ENCODE results near the gene TUBGCP2. TPM values are rescaled to one million over a fixed set of nuclear protein-coding genes. Genes with fewer than 3 reads are reported as not detected.

The TUBGCP2 gene
- total and polyA plus RNA-seq, 9 of the 15 experiments (the other 6 are each of a cell fraction or from before 2014, with no cell fraction given) = 4.3 to 56.6 (median 28.4) TPM

DNA sequence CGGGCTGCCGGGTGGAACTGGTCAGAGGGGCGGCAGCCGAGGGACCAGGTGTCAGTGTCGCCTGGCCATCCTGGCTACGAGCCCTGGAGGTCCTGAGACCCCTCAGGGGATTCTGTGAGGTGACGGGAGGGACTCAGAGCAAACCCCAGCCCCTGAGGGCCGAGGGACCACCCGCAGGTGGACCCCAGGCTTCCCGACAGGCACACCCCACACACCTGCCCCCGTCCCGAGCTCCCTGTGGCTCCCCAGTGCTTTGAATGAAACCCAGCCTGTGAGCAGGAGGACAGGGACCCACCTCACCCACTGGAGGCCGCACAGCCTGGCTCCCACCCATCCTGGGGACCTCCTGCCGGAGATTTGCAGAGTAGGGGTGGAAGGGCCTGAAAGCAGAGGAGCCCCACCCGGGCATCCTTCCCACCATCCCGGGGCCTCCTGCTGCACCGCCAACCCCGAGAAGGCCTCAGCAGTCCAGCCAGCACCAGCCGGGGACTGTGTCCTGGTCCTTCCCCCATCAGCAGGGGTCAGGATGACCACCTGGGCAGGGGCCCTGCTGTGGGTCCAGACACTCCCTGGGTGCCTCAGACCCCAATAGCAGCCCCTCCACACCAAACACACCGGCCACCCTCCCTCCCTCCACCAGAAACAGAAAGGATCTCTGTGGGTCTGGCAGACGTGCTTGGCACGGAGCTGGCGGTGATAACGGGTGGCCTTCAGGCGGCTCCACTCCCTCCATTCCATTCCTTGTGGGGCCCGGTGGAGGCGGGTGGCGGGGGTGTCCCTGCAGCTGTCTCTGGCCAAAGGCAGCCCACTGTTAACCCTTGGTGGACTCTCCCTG, 57.1 kb downstream of the TUBGCP2 start:
- no peaks in the 10 kb centered on the region for H3K9me3 ChIP-seq (replicated peaks; ENCODE audit: control insufficient read depth, insufficient read depth, low read depth, low read length)
- in situ Hi-C loops (cut with MboI) (no loop called here), intact Hi-C loops (cut with micrococcal nuclease) (no loop called here)
- FAIRE-seq = no peak
- CTCF ChIA-PET (ENCODE audit: low intra/inter-chr PET ratio) = no interaction called here
- no peak overlapping the region for H3K27ac ChIP-seq (ENCODE audit: extremely low read depth, low read depth, low read length)
- peaks cover 17 to 70% of the 10 kb centered on the region in 2 experiments; a peak in 4 of 5 replicates for H3K4me1 ChIP-seq (replicated peaks in 1 of 2; ENCODE audit: control insufficient read depth in 2 of 2, insufficient read depth in 2 of 2, low read length in 2 of 2)
- 40% methylated on average over 16 of the region's 28 CpGs for WGBS (ENCODE audit: insufficient coverage, low coverage, missing lambda C conversion rate)
- H3K4me2 ChIP-seq (ENCODE audit: insufficient read depth, low read length) = no peak overlapping the region
- POLR2A ChIA-PET = interaction anchor here (0.7 kb wide), 1 partner anchor 12 kb away, joined by 3 read pairs; no protein-coding TSS in a partner anchor
- H3K27me3 ChIP-seq (ENCODE audit: control insufficient read depth in 2 of 2, insufficient read depth in 2 of 2, low read length in 2 of 2) = no peaks in the 10 kb centered on the region; a peak in 1 of 5 replicates
- no peak for DNase-seq (ENCODE audit: extremely low read depth in 1 of 4, low spot score in 3 of 4)
- no TSS peak for BruUV-seq (replicated peaks)
- H2AFZ ChIP-seq (ENCODE audit: low read depth, low read length) = no peak overlapping the region
- no peaks in the 10 kb centered on the region for H3K36me3 ChIP-seq (ENCODE audit: control insufficient read depth, insufficient read depth, low read length)
- TF ChIP-seq ZFP36 (IDR thresholded peaks at IDR 0.05; ENCODE audit: low read depth, low read length, partially characterized antibody) (no peak), ZKSCAN1 (IDR thresholded peaks at IDR 0.05; ENCODE audit: low read depth, low read length) (no peak), ZSCAN29 (IDR thresholded peaks at IDR 0.05) (no peak), STAG1 (CRISPR knock-in tag; IDR thresholded peaks at IDR 0.05; ENCODE audit: borderline replicate concordance) (no peak)
- TF ChIP-seq, protein P1, sequence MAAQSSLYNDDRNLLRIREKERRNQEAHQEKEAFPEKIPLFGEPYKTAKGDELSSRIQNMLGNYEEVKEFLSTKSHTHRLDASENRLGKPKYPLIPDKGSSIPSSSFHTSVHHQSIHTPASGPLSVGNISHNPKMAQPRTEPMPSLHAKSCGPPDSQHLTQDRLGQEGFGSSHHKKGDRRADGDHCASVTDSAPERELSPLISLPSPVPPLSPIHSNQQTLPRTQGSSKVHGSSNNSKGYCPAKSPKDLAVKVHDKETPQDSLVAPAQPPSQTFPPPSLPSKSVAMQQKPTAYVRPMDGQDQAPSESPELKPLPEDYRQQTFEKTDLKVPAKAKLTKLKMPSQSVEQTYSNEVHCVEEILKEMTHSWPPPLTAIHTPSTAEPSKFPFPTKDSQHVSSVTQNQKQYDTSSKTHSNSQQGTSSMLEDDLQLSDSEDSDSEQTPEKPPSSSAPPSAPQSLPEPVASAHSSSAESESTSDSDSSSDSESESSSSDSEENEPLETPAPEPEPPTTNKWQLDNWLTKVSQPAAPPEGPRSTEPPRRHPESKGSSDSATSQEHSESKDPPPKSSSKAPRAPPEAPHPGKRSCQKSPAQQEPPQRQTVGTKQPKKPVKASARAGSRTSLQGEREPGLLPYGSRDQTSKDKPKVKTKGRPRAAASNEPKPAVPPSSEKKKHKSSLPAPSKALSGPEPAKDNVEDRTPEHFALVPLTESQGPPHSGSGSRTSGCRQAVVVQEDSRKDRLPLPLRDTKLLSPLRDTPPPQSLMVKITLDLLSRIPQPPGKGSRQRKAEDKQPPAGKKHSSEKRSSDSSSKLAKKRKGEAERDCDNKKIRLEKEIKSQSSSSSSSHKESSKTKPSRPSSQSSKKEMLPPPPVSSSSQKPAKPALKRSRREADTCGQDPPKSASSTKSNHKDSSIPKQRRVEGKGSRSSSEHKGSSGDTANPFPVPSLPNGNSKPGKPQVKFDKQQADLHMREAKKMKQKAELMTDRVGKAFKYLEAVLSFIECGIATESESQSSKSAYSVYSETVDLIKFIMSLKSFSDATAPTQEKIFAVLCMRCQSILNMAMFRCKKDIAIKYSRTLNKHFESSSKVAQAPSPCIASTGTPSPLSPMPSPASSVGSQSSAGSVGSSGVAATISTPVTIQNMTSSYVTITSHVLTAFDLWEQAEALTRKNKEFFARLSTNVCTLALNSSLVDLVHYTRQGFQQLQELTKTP (IDR thresholded peaks at IDR 0.05; ENCODE audit: low read depth in 1 of 2, partially characterized antibody in 2 of 2) = no peak
- TF ChIP-seq, protein P2, sequence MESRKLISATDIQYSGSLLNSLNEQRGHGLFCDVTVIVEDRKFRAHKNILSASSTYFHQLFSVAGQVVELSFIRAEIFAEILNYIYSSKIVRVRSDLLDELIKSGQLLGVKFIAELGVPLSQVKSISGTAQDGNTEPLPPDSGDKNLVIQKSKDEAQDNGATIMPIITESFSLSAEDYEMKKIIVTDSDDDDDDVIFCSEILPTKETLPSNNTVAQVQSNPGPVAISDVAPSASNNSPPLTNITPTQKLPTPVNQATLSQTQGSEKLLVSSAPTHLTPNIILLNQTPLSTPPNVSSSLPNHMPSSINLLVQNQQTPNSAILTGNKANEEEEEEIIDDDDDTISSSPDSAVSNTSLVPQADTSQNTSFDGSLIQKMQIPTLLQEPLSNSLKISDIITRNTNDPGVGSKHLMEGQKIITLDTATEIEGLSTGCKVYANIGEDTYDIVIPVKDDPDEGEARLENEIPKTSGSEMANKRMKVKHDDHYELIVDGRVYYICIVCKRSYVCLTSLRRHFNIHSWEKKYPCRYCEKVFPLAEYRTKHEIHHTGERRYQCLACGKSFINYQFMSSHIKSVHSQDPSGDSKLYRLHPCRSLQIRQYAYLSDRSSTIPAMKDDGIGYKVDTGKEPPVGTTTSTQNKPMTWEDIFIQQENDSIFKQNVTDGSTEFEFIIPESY (CRISPR knock-in tag; IDR thresholded peaks at IDR 0.05) = 0 out of 2 replicates have a peak, but pooled peaks have one; percentile 51
- TF ChIP-seq, protein P3, sequence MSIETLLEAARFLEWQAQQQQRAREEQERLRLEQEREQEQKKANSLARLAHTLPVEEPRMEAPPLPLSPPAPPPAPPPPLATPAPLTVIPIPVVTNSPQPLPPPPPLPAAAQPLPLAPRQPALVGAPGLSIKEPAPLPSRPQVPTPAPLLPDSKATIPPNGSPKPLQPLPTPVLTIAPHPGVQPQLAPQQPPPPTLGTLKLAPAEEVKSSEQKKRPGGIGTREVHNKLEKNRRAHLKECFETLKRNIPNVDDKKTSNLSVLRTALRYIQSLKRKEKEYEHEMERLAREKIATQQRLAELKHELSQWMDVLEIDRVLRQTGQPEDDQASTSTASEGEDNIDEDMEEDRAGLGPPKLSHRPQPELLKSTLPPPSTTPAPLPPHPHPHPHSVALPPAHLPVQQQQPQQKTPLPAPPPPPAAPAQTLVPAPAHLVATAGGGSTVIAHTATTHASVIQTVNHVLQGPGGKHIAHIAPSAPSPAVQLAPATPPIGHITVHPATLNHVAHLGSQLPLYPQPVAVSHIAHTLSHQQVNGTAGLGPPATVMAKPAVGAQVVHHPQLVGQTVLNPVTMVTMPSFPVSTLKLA (conservative IDR thresholded peaks at IDR 0.05) = no peak
- H4K20me1 ChIP-seq (replicated peaks; ENCODE audit: control insufficient read depth, insufficient read depth, low read length) = no peaks in the 10 kb centered on the region
- no peak overlapping the region; a peak in 1 of 4 replicates for H3K9ac ChIP-seq (ENCODE audit: insufficient read depth in 1 of 2, low read depth in 2 of 2, low read length in 2 of 2)
- no peak for ATAC-seq
- H3K9me1 ChIP-seq (ENCODE audit: control insufficient read depth, insufficient read depth, low read length) = no peaks in the 10 kb centered on the region
- no peaks in the 10 kb centered on the region for H3K79me2 ChIP-seq (ENCODE audit: control insufficient read depth, insufficient read depth, low read length)
- H3K4me3 ChIP-seq = no peak overlapping the region
